ENCODE data around the gene IL23R.
"Not testable (repeated sequence)": the region's sequence is repeated elsewhere in the genome, so short reads cannot be mapped to it uniquely, and the experiment has no call there.

The IL23R gene

DNA sequence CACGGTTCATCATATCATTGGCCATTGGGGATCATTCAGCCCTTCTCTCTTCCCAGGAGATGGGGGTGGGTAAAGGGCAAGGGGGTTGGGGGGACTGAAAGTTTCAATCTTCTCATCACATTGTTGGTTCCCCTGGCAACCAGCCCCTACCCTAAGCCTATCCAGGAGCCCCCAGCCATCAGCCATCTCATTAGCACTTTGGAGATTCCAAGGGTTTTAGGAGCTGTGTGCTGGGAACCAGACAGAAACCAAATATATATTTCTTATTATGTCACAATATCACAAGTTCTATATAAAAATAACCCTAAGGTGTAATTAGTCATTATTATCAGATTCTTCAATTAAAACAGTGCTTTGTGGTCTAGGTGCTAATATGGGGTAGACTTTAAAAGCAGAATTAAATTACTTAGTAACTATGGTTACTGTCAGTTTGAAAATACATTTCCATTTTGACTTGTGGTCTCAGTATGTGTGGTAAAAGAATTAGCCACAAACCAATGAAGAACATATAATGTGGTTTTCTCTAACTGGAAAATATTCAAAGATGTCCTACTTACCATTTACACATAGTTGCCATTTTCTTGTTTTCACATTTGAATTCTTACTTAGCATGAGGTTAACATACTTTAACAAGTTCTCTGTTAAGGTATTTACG lies 28.1 kb downstream of the IL23R start:
- peaks cover 6% of the 10 kb centered on the region for H3K36me3 Mint-ChIP-seq
- peak overlapping the region; percentile 82 for H3K27ac Mint-ChIP-seq
- H3K9me3 Mint-ChIP-seq (ENCODE audit: low read depth): no peaks in the 10 kb centered on the region
- H3K4me1 Mint-ChIP-seq (ENCODE audit: low read depth): peaks cover 16% of the 10 kb centered on the region
- no peaks in the 10 kb centered on the region for H3K27me3 Mint-ChIP-seq
- H3K4me3 Mint-ChIP-seq: peak overlapping the region; percentile 44

DNA sequence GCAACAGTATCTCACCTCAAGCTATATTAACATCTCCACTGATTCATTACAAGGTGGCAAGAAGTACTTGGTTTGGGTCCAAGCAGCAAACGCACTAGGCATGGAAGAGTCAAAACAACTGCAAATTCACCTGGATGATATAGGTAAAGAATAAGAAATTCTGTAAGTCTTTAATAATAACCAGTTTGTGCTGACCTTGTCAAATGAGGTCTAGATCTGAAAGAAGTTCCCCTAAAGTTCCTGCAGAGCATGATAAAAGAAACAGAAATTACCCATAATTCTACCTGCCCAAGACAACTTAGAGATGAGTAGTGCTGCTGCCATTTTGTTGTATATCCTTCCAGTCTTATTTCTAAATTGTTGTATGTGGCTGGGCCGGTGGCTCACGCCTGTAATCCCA lies 34.5 kb downstream of the IL23R start:
- Mint-ChIP-seq H3K9me3 (ENCODE audit: low read depth) (no peaks in the 10 kb centered on the region), H3K36me3 (peaks cover 6% of the 10 kb centered on the region), H3K27ac (no peak overlapping the region), H3K27me3 (no peaks in the 10 kb centered on the region), H3K4me1 (ENCODE audit: low read depth) (peaks cover 4% of the 10 kb centered on the region), H3K4me3 (no peak overlapping the region)

DNA sequence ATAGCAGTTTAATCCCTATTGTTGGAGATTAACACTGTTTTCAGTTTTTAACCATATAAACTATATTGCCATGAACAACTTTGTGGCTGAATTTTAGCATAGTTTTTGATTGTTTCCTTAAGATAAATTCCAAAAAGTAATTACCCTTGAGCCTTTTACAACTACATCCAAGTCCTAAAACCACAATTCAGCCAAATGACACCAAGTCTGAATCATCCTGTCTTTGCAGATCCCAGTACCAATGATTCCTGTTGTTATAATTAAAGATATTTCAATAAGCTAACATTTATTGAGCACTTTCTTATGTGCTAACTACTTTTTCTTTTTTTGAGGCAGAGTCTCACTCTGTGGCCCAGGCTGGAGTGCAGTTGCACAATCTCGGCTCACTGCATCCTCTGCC lies 35.6 kb downstream of the IL23R start:
- Mint-ChIP-seq H3K4me3 (no peak overlapping the region), H3K27ac (no peak overlapping the region), H3K9me3 (ENCODE audit: low read depth) (no peaks in the 10 kb centered on the region), H3K36me3 (peaks cover 4% of the 10 kb centered on the region), H3K4me1 (ENCODE audit: low read depth) (peaks cover 1% of the 10 kb centered on the region), H3K27me3 (no peaks in the 10 kb centered on the region)

DNA sequence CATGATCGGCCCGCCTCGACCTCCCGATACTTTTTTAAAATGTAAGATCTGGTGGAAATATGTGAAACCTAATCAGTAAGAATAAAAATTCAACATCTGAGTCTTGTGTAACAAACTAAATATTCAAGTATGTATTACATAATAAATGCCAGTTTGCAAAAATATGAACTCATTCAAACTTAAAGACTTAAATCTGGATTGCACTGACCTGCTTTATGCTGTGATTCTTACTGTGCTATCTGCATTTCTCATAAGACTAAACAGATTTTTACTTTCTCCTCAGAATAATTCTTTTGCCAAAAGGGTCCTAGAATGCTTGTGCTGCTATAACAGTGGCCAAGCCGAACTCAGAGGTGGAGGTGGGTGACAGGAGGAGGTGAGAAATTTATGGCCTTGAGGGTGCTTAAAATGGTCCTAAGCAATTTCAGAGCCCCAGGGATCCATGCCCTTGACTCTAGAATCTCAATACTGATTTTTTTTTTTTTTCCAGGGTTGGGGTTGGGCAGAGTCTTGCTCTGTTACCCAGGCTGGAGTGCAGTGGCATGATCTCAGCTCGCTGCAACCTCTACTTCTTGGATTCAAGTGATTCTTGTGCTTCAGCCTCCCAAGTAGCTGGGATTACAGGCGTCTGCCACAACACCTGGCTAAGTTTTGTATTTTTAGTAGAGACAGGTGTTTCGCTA lies 38.2 kb downstream of the IL23R start:
- H3K9me3 Mint-ChIP-seq (ENCODE audit: low read depth): no peaks in the 10 kb centered on the region
- no peaks in the 10 kb centered on the region for H3K36me3 Mint-ChIP-seq
- no peaks in the 10 kb centered on the region for H3K27me3 Mint-ChIP-seq
- no peaks in the 10 kb centered on the region for H3K4me1 Mint-ChIP-seq (ENCODE audit: low read depth)
- H3K27ac Mint-ChIP-seq: no peak overlapping the region
- H3K4me3 Mint-ChIP-seq: no peak overlapping the region

DNA sequence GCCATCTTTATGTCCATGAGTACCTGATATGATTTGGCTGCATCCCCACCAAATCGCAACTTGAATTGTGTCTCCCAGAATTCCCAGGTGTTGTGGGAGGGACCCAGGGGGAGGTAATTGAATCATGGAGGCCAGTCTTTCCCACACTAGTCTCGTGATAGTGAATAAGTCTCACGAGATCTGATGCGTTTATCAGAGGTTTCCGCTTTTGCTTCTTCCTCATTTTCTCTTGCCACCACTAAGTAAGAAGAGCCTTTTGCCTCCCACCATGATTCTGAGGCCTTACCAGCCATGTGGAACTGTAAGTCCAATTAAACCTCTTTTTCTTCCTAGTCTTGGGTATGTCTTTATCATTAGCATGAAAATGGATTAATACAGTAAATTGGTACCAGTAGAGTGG lies 41.1 kb downstream of the IL23R start:
- not testable (repeated sequence) for H3K27me3 Mint-ChIP-seq; H3K27ac Mint-ChIP-seq; H3K9me3 Mint-ChIP-seq (ENCODE audit: low read depth); H3K36me3 Mint-ChIP-seq; H3K4me3 Mint-ChIP-seq
- H3K4me1 Mint-ChIP-seq (ENCODE audit: low read depth): peaks cover 12% of the 10 kb centered on the region

DNA sequence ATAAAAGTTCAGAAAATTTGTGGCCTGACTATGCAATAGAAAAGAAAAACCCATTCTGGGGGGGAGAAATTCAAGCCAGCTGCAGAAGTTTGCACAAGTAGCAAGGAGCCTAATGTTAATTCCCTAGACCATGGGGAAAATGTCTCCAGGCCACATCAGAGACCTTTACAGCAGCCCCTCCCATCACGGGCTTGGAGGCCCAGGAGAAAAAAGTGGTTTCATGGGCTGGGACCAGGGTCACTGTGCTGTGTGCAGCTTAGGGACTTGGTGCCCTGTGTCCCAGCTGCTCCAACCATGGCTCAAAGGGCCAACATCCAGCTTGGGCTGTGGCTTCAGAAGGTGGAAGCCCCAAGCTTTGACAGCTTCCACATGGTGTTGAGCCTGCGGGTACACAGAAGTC lies 42.0 kb downstream of the IL23R start:
- peaks cover 17% of the 10 kb centered on the region for H3K4me1 Mint-ChIP-seq (ENCODE audit: low read depth)
- H3K27me3 Mint-ChIP-seq: no peaks in the 10 kb centered on the region
- no peak overlapping the region for H3K27ac Mint-ChIP-seq
- H3K4me3 Mint-ChIP-seq: no peak overlapping the region
- no peaks in the 10 kb centered on the region for H3K9me3 Mint-ChIP-seq (ENCODE audit: low read depth)
- no peaks in the 10 kb centered on the region for H3K36me3 Mint-ChIP-seq

DNA sequence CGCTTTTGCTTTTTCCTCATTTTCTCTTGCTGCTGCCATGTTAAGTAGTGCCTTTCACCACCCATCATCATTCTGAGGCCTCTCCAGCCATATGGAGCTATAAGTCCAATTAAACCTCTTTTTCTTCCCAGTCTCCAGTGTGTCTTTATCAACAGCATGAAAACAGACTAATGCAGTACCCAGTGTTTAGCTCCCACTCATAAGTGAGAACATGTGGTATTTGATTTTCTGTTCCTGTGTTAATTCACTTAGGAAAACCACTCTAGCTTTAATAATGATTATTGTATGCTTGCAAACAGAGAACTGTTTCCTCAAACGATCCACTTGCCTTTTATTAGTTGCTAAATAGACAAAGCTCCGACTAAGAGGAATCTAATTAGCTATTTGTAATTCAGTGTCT lies 43.3 kb downstream of the IL23R start:
- no peak overlapping the region for H3K4me3 Mint-ChIP-seq
- no peaks in the 10 kb centered on the region for H3K27me3 Mint-ChIP-seq
- peaks cover 28% of the 10 kb centered on the region for H3K4me1 Mint-ChIP-seq (ENCODE audit: low read depth)
- H3K27ac Mint-ChIP-seq: no peak overlapping the region
- H3K9me3 Mint-ChIP-seq (ENCODE audit: low read depth): no peaks in the 10 kb centered on the region
- H3K36me3 Mint-ChIP-seq: no peaks in the 10 kb centered on the region

DNA sequence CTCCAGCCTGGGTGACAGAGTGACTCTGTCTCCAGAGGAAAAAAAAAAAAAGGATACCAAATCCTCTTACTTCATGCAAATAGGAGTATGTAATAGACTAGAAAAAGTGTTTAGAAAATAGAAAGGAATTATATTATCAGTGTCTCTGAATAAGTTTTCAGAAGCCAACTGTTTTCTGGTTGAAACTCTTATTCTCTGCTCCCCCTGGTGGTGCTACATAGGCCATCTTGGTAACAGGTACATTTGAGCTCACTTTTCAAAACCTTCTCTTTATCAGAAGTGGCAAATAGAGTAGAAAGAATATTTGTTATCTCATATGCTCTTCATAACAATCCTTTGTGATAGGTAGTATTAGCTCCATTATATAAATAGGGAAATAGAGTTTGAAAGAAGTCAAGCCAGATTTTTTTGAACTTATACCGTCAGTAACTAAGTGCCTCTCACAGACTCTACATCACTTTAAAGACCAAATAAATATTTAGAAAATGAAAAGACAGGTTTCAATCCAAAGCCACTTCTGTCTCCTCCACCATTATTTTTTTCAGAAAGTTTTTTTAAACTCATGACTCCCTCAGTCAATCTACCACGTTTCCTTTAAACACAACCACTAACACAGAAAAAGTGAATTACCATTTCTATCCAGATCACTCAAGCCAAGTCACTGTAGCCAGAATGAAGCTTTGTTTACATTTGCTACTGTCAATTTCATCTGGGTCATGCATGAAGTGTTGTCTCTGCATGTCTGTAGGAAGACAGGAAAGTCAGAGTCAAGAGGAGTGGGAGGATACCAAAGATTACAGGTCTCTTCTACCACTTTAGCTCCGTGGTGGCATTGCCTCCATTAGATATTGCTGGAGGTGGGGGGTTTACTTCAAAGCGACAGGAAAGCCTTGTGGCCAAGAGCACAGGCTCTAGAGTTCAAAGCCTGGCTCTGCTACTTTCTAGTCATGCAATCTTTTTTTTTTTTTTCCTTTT lies 45.6 kb downstream of the IL23R start:
- no peaks in the 10 kb centered on the region for H3K36me3 Mint-ChIP-seq
- H3K27ac Mint-ChIP-seq: peak overlapping the region; percentile 56
- no peaks in the 10 kb centered on the region for H3K9me3 Mint-ChIP-seq (ENCODE audit: low read depth)
- peaks cover 36% of the 10 kb centered on the region for H3K4me1 Mint-ChIP-seq (ENCODE audit: low read depth)
- peak overlapping the region; percentile 2 for H3K4me3 Mint-ChIP-seq
- H3K27me3 Mint-ChIP-seq: no peaks in the 10 kb centered on the region

DNA sequence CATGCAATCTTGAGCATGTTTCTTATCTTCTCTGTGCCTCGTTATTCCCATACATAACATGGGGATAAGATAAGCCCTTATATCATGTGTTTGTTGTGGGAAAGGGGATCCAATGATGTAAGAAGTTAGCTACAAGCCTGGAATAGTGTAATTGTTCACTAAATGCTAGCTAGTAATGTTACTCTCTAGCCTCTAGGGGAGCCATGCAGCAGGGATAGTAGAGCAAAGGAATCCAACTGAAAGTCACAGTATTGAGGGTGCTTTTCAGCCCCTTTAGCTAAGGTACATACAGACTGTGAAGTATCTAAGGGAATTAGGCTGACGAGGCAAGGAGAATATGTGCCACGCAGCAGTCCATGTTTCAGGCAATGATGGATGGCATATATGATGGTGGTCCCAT lies 46.9 kb downstream of the IL23R start:
- Mint-ChIP-seq H3K4me1 (ENCODE audit: low read depth) (peaks cover 43% of the 10 kb centered on the region), H3K27me3 (no peaks in the 10 kb centered on the region), H3K27ac (peak overlapping the region; percentile 16), H3K4me3 (no peak overlapping the region), H3K9me3 (ENCODE audit: low read depth) (no peaks in the 10 kb centered on the region), H3K36me3 (no peaks in the 10 kb centered on the region)

DNA sequence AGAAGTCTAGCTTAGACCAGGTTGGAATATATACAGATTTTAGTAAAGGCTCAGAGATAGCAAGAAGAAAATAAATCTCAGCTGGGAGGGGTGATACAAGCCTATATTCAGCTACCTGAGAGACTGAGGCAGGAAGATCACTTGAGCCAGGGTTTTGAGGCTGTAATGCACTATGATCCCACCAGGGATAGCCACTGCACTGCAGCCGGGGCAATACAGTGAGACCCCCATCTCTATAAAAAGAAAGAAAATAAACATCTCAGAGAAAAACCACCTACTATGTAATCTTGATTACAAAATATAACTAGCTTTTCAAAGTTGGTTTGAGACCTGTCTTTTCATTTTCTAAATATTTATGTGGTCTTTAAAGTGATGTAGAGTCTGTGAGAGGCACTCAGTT lies 47.7 kb downstream of the IL23R start:
- no peak overlapping the region for H3K4me3 Mint-ChIP-seq
- no peak overlapping the region for H3K27ac Mint-ChIP-seq
- no peaks in the 10 kb centered on the region for H3K9me3 Mint-ChIP-seq (ENCODE audit: low read depth)
- H3K27me3 Mint-ChIP-seq: no peaks in the 10 kb centered on the region
- peaks cover 43% of the 10 kb centered on the region for H3K4me1 Mint-ChIP-seq (ENCODE audit: low read depth)
- no peaks in the 10 kb centered on the region for H3K36me3 Mint-ChIP-seq

DNA sequence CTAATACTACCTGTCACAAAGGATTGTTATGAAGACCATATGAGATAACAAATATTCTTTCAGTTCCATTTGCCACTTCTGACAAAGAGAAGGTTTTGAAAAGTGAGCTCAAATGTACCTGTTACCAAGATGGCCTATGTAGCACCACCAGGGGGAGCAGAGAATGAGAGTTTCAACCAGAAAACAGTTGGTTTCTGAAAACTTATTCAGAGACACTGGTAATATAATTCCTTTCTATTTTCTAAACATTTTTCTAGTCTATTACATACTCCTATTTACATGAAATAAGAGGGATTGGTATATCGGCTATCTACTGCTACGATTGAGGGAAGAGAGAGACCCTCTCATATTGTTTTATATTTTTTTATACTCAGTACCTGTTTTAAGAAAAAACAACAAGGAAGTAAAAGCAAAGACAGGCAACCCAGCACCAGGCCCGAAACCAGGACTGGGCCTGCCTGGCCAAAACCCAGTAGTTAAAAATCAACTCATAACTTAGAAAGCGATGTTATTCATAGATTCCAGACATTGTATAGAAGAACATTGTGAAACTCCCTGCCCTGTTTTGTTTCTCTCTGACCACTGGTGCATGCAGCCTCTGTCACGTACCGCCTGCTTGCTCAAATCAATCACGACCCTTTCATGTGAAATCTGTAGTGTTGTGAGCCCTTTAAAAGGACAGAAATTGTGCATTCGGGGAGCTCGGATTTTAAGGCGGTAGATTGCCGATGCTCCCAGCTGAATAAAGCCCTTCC lies 48.3 kb downstream of the IL23R start:
- H3K9me3 Mint-ChIP-seq (ENCODE audit: low read depth): no peaks in the 10 kb centered on the region
- H3K27ac Mint-ChIP-seq: peak overlapping the region; percentile 46
- no peaks in the 10 kb centered on the region for H3K27me3 Mint-ChIP-seq
- no peaks in the 10 kb centered on the region for H3K36me3 Mint-ChIP-seq
- H3K4me3 Mint-ChIP-seq: no peak overlapping the region
- peaks cover 43% of the 10 kb centered on the region for H3K4me1 Mint-ChIP-seq (ENCODE audit: low read depth)

DNA sequence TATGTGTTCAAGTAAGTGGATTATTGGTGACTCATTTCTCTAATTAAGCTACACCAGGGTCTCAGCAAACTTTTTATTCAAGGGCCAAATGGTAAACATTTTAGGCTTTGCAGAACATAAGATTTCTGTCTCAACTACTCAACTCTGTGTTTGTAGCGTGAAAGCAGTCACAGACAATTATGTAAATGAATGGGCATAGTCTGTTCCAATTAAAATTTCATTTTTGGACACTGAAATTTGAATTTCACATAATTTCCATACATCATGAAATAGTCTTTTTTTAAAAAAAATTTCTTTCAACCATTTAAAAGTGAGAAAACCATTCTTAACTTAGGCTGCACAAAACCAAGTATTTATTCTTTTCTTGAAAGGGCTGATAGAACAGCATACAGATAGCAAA lies 50.1 kb downstream of the IL23R start:
- Mint-ChIP-seq H3K27me3 (no peaks in the 10 kb centered on the region), H3K27ac (no peak overlapping the region), H3K36me3 (no peaks in the 10 kb centered on the region), H3K9me3 (ENCODE audit: low read depth) (no peaks in the 10 kb centered on the region), H3K4me1 (ENCODE audit: low read depth) (peaks cover 42% of the 10 kb centered on the region), H3K4me3 (no peak overlapping the region)

DNA sequence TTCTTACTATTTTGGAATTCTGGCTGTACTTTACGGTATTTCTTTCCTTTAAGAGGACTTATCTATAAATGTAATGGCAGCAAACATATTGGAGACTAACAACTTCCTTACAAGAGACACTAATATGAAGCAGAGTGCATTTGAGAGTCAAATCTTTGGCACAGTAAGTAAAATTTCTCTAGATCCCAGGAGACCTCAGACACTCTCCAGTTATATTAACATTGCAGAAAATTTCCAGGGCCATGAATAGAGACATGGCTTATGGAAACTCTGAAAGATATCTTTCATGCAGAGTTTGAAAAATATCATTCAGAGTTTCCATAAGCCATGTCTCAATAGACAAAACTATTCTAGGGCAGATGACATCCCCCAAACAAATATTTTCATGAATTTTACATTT lies 51.2 kb downstream of the IL23R start:
- H3K9me3 Mint-ChIP-seq (ENCODE audit: low read depth): no peaks in the 10 kb centered on the region
- no peaks in the 10 kb centered on the region for H3K27me3 Mint-ChIP-seq
- H3K4me1 Mint-ChIP-seq (ENCODE audit: low read depth): peaks cover 32% of the 10 kb centered on the region
- H3K27ac Mint-ChIP-seq: peak overlapping the region; percentile 70
- H3K4me3 Mint-ChIP-seq: no peak overlapping the region
- H3K36me3 Mint-ChIP-seq: no peaks in the 10 kb centered on the region

DNA sequence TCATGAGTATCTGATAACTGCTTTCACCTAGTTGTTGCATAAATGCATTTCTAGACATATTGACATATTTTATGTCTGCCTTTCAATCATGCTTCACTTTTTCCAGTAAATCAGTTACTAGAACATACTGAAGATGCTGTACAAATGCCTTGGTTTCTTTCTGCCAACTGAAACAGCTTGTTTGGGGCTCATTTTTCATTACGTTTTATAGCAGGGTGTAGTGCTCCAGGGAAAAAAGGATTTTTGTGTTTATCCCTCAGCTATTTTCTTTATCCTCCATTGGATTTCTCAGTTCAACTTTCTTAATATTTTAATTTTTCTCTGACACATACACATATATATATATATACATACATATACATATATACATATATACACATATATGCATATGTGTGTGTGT lies 51.7 kb downstream of the IL23R start:
- Mint-ChIP-seq H3K4me1 (ENCODE audit: low read depth) (peaks cover 29% of the 10 kb centered on the region), H3K27me3 (no peaks in the 10 kb centered on the region), H3K36me3 (no peaks in the 10 kb centered on the region), H3K4me3 (no peak overlapping the region), H3K9me3 (ENCODE audit: low read depth) (no peaks in the 10 kb centered on the region), H3K27ac (peak overlapping the region; percentile 70)
